ENCODE data around the gene IGFBP2. TPM values are rescaled to one million over a fixed set of nuclear protein-coding genes. Genes with fewer than 3 reads are reported as not detected.

The IGFBP2 gene
- total RNA-seq, 1 experiment from 2014 or later, result not detected

GRCh38 chr2:216676630-216677029, 43.4 kb downstream of the IGFBP2 start:
- Histone ChIP-seq H4K20me1 (ENCODE audit: insufficient read depth, low read depth, low read length) (no peaks in the 10 kb centered on the region), H3K9me3 (ENCODE audit: low read length) (no peaks in the 10 kb centered on the region), H3K4me2 (ENCODE audit: low read depth, low read length, poor library complexity, severe bottlenecking) (no peak overlapping the region), H3K36me3 (ENCODE audit: insufficient read depth, low read length) (no peaks in the 10 kb centered on the region), H3K9me2 (replicated peaks; ENCODE audit: insufficient read depth, low read length) (no peaks in the 10 kb centered on the region), H2AFZ (ENCODE audit: low read length) (no peak overlapping the region), H3K79me2 (ENCODE audit: low read length) (no peaks in the 10 kb centered on the region), H3K27me3 (ENCODE audit: low read length) (no peaks in the 10 kb centered on the region), H3K27ac (ENCODE audit: low read length) (no peak overlapping the region), H3K9ac (ENCODE audit: low read length) (no peak overlapping the region), H3K4me3 (ENCODE audit: low read length) (no peak overlapping the region), H3K4me1 (ENCODE audit: low read length) (no peaks in the 10 kb centered on the region)
- DNase-seq, result no peak

GRCh38 chr2:216677439-216678097, 44.3 kb downstream of the IGFBP2 start:
- DNase-seq, result no peak
- Histone ChIP-seq H2AFZ (ENCODE audit: low read length) (no peak overlapping the region), H3K36me3 (ENCODE audit: insufficient read depth, low read length) (no peaks in the 10 kb centered on the region), H3K9me3 (ENCODE audit: low read length) (no peaks in the 10 kb centered on the region), H3K9me2 (replicated peaks; ENCODE audit: insufficient read depth, low read length) (no peaks in the 10 kb centered on the region), H3K79me2 (ENCODE audit: low read length) (no peaks in the 10 kb centered on the region), H3K4me2 (ENCODE audit: low read depth, low read length, poor library complexity, severe bottlenecking) (no peak overlapping the region), H3K27me3 (ENCODE audit: low read length) (no peaks in the 10 kb centered on the region), H3K4me1 (ENCODE audit: low read length) (no peaks in the 10 kb centered on the region), H3K9ac (ENCODE audit: low read length) (no peak overlapping the region), H3K27ac (ENCODE audit: low read length) (no peak overlapping the region), H4K20me1 (ENCODE audit: insufficient read depth, low read depth, low read length) (no peaks in the 10 kb centered on the region), H3K4me3 (ENCODE audit: low read length) (no peak overlapping the region)

GRCh38 chr2:216678098-216678465, 44.9 kb downstream of the IGFBP2 start:
- no peak overlapping the region for H3K4me2 ChIP-seq (ENCODE audit: low read depth, low read length, poor library complexity, severe bottlenecking)
- no peaks in the 10 kb centered on the region for H3K4me1 ChIP-seq (ENCODE audit: low read length)
- DNase-seq, result no peak
- no peak overlapping the region for H3K27ac ChIP-seq (ENCODE audit: low read length)
- no peaks in the 10 kb centered on the region for H3K36me3 ChIP-seq (ENCODE audit: insufficient read depth, low read length)
- no peaks in the 10 kb centered on the region for H4K20me1 ChIP-seq (ENCODE audit: insufficient read depth, low read depth, low read length)
- no peak overlapping the region for H2AFZ ChIP-seq (ENCODE audit: low read length)
- no peaks in the 10 kb centered on the region for H3K27me3 ChIP-seq (ENCODE audit: low read length)
- H3K4me3 ChIP-seq (ENCODE audit: low read length), result no peak overlapping the region
- no peak overlapping the region for H3K9ac ChIP-seq (ENCODE audit: low read length)
- no peaks in the 10 kb centered on the region for H3K79me2 ChIP-seq (ENCODE audit: low read length)
- H3K9me3 ChIP-seq (ENCODE audit: low read length), result no peaks in the 10 kb centered on the region
- no peaks in the 10 kb centered on the region for H3K9me2 ChIP-seq (replicated peaks; ENCODE audit: insufficient read depth, low read length)

GRCh38 chr2:216678813-216679657, 45.8 kb downstream of the IGFBP2 start:
- DNase-seq, result no peak

GRCh38 chr2:216679658-216680024, 46.4 kb downstream of the IGFBP2 start:
- no peak overlapping the region for H3K27ac ChIP-seq (ENCODE audit: low read length)
- no peak overlapping the region for H3K4me3 ChIP-seq (ENCODE audit: low read length)
- no peaks in the 10 kb centered on the region for H3K27me3 ChIP-seq (ENCODE audit: low read length)
- H3K9me2 ChIP-seq (replicated peaks; ENCODE audit: insufficient read depth, low read length), result no peaks in the 10 kb centered on the region
- no peaks in the 10 kb centered on the region for H3K9me3 ChIP-seq (ENCODE audit: low read length)
- no peaks in the 10 kb centered on the region for H3K4me1 ChIP-seq (ENCODE audit: low read length)
- H3K4me2 ChIP-seq (ENCODE audit: low read depth, low read length, poor library complexity, severe bottlenecking), result no peak overlapping the region
- H3K9ac ChIP-seq (ENCODE audit: low read length), result no peak overlapping the region
- DNase-seq, result no peak
- H4K20me1 ChIP-seq (ENCODE audit: insufficient read depth, low read depth, low read length), result no peaks in the 10 kb centered on the region
- H2AFZ ChIP-seq (ENCODE audit: low read length), result no peak overlapping the region
- H3K36me3 ChIP-seq (ENCODE audit: insufficient read depth, low read length), result no peaks in the 10 kb centered on the region
- no peaks in the 10 kb centered on the region for H3K79me2 ChIP-seq (ENCODE audit: low read length)

More at GRCh38 chr2:216678813-216679657, 45.8 kb downstream of the IGFBP2 start:
- H2AFZ ChIP-seq (ENCODE audit: low read length), result no peak overlapping the region
- H3K9me3 ChIP-seq (ENCODE audit: low read length), result no peaks in the 10 kb centered on the region
- H3K36me3 ChIP-seq (ENCODE audit: insufficient read depth, low read length), result no peaks in the 10 kb centered on the region
- no peaks in the 10 kb centered on the region for H3K4me1 ChIP-seq (ENCODE audit: low read length)
- no peaks in the 10 kb centered on the region for H3K27me3 ChIP-seq (ENCODE audit: low read length)
- no peak overlapping the region for H3K4me2 ChIP-seq (ENCODE audit: low read depth, low read length, poor library complexity, severe bottlenecking)
- H3K27ac ChIP-seq (ENCODE audit: low read length), result no peak overlapping the region
- no peak overlapping the region for H3K9ac ChIP-seq (ENCODE audit: low read length)
- no peak overlapping the region for H3K4me3 ChIP-seq (ENCODE audit: low read length)
- no peaks in the 10 kb centered on the region for H3K79me2 ChIP-seq (ENCODE audit: low read length)
- H3K9me2 ChIP-seq (replicated peaks; ENCODE audit: insufficient read depth, low read length), result no peaks in the 10 kb centered on the region
- H4K20me1 ChIP-seq (ENCODE audit: insufficient read depth, low read depth, low read length), result no peaks in the 10 kb centered on the region

GRCh38 chr2:216680951-216681629, 47.9 kb downstream of the IGFBP2 start:
- Histone ChIP-seq H3K9me2 (replicated peaks; ENCODE audit: insufficient read depth, low read length) (no peaks in the 10 kb centered on the region), H3K4me1 (ENCODE audit: low read length) (no peaks in the 10 kb centered on the region), H3K4me3 (ENCODE audit: low read length) (no peak overlapping the region), H3K9ac (ENCODE audit: low read length) (no peak overlapping the region), H3K27me3 (ENCODE audit: low read length) (no peaks in the 10 kb centered on the region), H3K27ac (ENCODE audit: low read length) (no peak overlapping the region), H3K36me3 (ENCODE audit: insufficient read depth, low read length) (no peaks in the 10 kb centered on the region), H3K9me3 (ENCODE audit: low read length) (no peaks in the 10 kb centered on the region), H2AFZ (ENCODE audit: low read length) (no peak overlapping the region), H4K20me1 (ENCODE audit: insufficient read depth, low read depth, low read length) (no peaks in the 10 kb centered on the region), H3K4me2 (ENCODE audit: low read depth, low read length, poor library complexity, severe bottlenecking) (no peak overlapping the region), H3K79me2 (ENCODE audit: low read length) (no peaks in the 10 kb centered on the region)
- DNase-seq, result no peak

- Histone ChIP-seq H4K20me1 (ENCODE audit: insufficient read depth, low read depth, low read length) (no peaks in the 10 kb centered on the region), H3K27ac (ENCODE audit: low read length) (no peak overlapping the region), H3K9me3 (ENCODE audit: low read length) (no peaks in the 10 kb centered on the region), H3K79me2 (ENCODE audit: low read length) (no peaks in the 10 kb centered on the region), H3K9ac (ENCODE audit: low read length) (no peak overlapping the region), H3K4me3 (ENCODE audit: low read length) (no peak overlapping the region), H3K4me2 (ENCODE audit: low read depth, low read length, poor library complexity, severe bottlenecking) (no peak overlapping the region), H3K9me2 (replicated peaks; ENCODE audit: insufficient read depth, low read length) (no peaks in the 10 kb centered on the region), H3K27me3 (ENCODE audit: low read length) (no peaks in the 10 kb centered on the region), H2AFZ (ENCODE audit: low read length) (no peak overlapping the region), H3K36me3 (ENCODE audit: insufficient read depth, low read length) (no peaks in the 10 kb centered on the region), H3K4me1 (ENCODE audit: low read length) (no peaks in the 10 kb centered on the region)
- DNase-seq, result no peak
These were observed 48.5 kb downstream of the IGFBP2 start for GRCh38 chr2:216681683-216682082.

GRCh38 chr2:216683846-216684245, 50.6 kb downstream of the IGFBP2 start:
- Histone ChIP-seq H3K79me2 (ENCODE audit: low read length) (no peaks in the 10 kb centered on the region), H3K9me2 (replicated peaks; ENCODE audit: insufficient read depth, low read length) (no peaks in the 10 kb centered on the region), H3K27me3 (ENCODE audit: low read length) (no peaks in the 10 kb centered on the region), H3K9ac (ENCODE audit: low read length) (no peak overlapping the region), H3K4me3 (ENCODE audit: low read length) (no peak overlapping the region), H3K9me3 (ENCODE audit: low read length) (no peaks in the 10 kb centered on the region), H2AFZ (ENCODE audit: low read length) (no peak overlapping the region), H3K27ac (ENCODE audit: low read length) (no peak overlapping the region), H3K36me3 (ENCODE audit: insufficient read depth, low read length) (no peaks in the 10 kb centered on the region), H3K4me1 (ENCODE audit: low read length) (no peaks in the 10 kb centered on the region), H3K4me2 (ENCODE audit: low read depth, low read length, poor library complexity, severe bottlenecking) (no peak overlapping the region), H4K20me1 (ENCODE audit: insufficient read depth, low read depth, low read length) (no peaks in the 10 kb centered on the region)
- DNase-seq, result no peak

All from Karpas-422 (cell line).